ENCODE results near the gene ZNF169.
"Not testable (repeated sequence)": the region's sequence is repeated elsewhere in the genome, so short reads cannot be mapped to it uniquely, and the experiment has no call there.

The ZNF169 gene

GRCh38 chr9:94270009-94270408, 10.9 kb downstream of the ZNF169 start:
- Histone ChIP-seq H3K9me2 (replicated peaks; ENCODE audit: insufficient read depth, low read length) (no peaks in the 10 kb centered on the region), H3K79me2 (ENCODE audit: insufficient read depth, low read length) (peaks cover 90% of the 10 kb centered on the region), H3K9me3 (ENCODE audit: insufficient read depth, low read length) (peaks cover 20% of the 10 kb centered on the region), H3K4me3 (ENCODE audit: insufficient read depth, low read length, poor library complexity, severe bottlenecking) (no peak overlapping the region), H3K27me3 (ENCODE audit: low read length) (no peaks in the 10 kb centered on the region), H3K36me3 (ENCODE audit: low read length) (peaks cover 22% of the 10 kb centered on the region), H2AFZ (ENCODE audit: low read depth, low read length, severe bottlenecking) (no peak overlapping the region), H3K4me2 (ENCODE audit: low read depth, low read length, poor library complexity, severe bottlenecking) (no peak overlapping the region), H3K9ac (ENCODE audit: low read length) (no peak overlapping the region), H3K27ac (ENCODE audit: low read depth, low read length) (no peak overlapping the region), H3F3A (ENCODE audit: insufficient read depth) (no peaks in the 10 kb centered on the region; the same call in 1 of the 2 replicates), H4K20me1 (ENCODE audit: low read depth, low read length) (no peaks in the 10 kb centered on the region)
- TF ChIP-seq EZH2phosphoT487 (conservative IDR thresholded peaks at IDR 0.05; ENCODE audit: low read length) = no peak
- TF ChIP-seq CTCF (IDR thresholded peaks at IDR 0.05; ENCODE audit: insufficient read depth, low read length, poor library complexity, severe bottlenecking) = no peak

- H3K9me3 ChIP-seq (ENCODE audit: insufficient read depth, low read length); H3K4me3 ChIP-seq (ENCODE audit: insufficient read depth, low read length, poor library complexity, severe bottlenecking); H4K20me1 ChIP-seq (ENCODE audit: low read depth, low read length); H2AFZ ChIP-seq (ENCODE audit: low read depth, low read length, severe bottlenecking); H3K9ac ChIP-seq (ENCODE audit: low read length); H3F3A ChIP-seq (ENCODE audit: insufficient read depth); H3K27me3 ChIP-seq (ENCODE audit: low read length); H3K27ac ChIP-seq (ENCODE audit: low read depth, low read length); H3K9me2 ChIP-seq (replicated peaks; ENCODE audit: insufficient read depth, low read length); H3K4me2 ChIP-seq (ENCODE audit: low read depth, low read length, poor library complexity, severe bottlenecking): not testable (repeated sequence)
- Histone ChIP-seq H3K79me2 (ENCODE audit: insufficient read depth, low read length) (peaks cover 51% of the 10 kb centered on the region), H3K36me3 (ENCODE audit: low read length) (peaks cover 17% of the 10 kb centered on the region)
Observed at GRCh38 chr9:94277029-94277428, 17.9 kb downstream of the ZNF169 start.

- H4K20me1 ChIP-seq (ENCODE audit: low read depth, low read length) = no peaks in the 10 kb centered on the region
- H3K4me2 ChIP-seq (ENCODE audit: low read depth, low read length, poor library complexity, severe bottlenecking) = no peak overlapping the region
- H3K36me3 ChIP-seq (ENCODE audit: low read length) = peaks cover 17% of the 10 kb centered on the region
- no peak overlapping the region for H3K4me3 ChIP-seq (ENCODE audit: insufficient read depth, low read length, poor library complexity, severe bottlenecking)
- peaks cover 41% of the 10 kb centered on the region for H3K79me2 ChIP-seq (ENCODE audit: insufficient read depth, low read length)
- no peak overlapping the region for H2AFZ ChIP-seq (ENCODE audit: low read depth, low read length, severe bottlenecking)
- H3K9me2 ChIP-seq (replicated peaks; ENCODE audit: insufficient read depth, low read length) = no peaks in the 10 kb centered on the region
- H3K9ac ChIP-seq (ENCODE audit: low read length) = no peak overlapping the region
- H3K9me3 ChIP-seq (ENCODE audit: insufficient read depth, low read length) = peaks cover 8% of the 10 kb centered on the region; the same call in 1 of the 2 replicates
- H3F3A ChIP-seq (ENCODE audit: insufficient read depth) = no peaks in the 10 kb centered on the region
- no peaks in the 10 kb centered on the region for H3K27me3 ChIP-seq (ENCODE audit: low read length)
- H3K27ac ChIP-seq (ENCODE audit: low read depth, low read length) = no peak overlapping the region
- no peak for TF ChIP-seq EZH2phosphoT487 (conservative IDR thresholded peaks at IDR 0.05; ENCODE audit: low read length)
- TF ChIP-seq CTCF (IDR thresholded peaks at IDR 0.05; ENCODE audit: insufficient read depth, low read length, poor library complexity, severe bottlenecking) = no peak
Observed at GRCh38 chr9:94277885-94278536, 18.9 kb downstream of the ZNF169 start.

GRCh38 chr9:94280409-94280989, 21.4 kb downstream of the ZNF169 start:
- Histone ChIP-seq H3K9ac (ENCODE audit: low read length) (no peak overlapping the region), H3K27ac (ENCODE audit: low read depth, low read length) (no peak overlapping the region), H3K79me2 (ENCODE audit: insufficient read depth, low read length) (peaks cover 18% of the 10 kb centered on the region), H4K20me1 (ENCODE audit: low read depth, low read length) (0 out of 2 replicates have a peak, but pooled peaks cover 2% of the 10 kb centered on the region), H3K36me3 (ENCODE audit: low read length) (peaks cover 19% of the 10 kb centered on the region), H3K9me2 (replicated peaks; ENCODE audit: insufficient read depth, low read length) (no peaks in the 10 kb centered on the region), H3K4me3 (ENCODE audit: insufficient read depth, low read length, poor library complexity, severe bottlenecking) (no peak overlapping the region), H3K27me3 (ENCODE audit: low read length) (no peaks in the 10 kb centered on the region), H2AFZ (ENCODE audit: low read depth, low read length, severe bottlenecking) (no peak overlapping the region), H3K4me2 (ENCODE audit: low read depth, low read length, poor library complexity, severe bottlenecking) (no peak overlapping the region), H3K9me3 (ENCODE audit: insufficient read depth, low read length) (peaks cover 8% of the 10 kb centered on the region; the same call in 1 of the 2 replicates), H3F3A (ENCODE audit: insufficient read depth) (no peaks in the 10 kb centered on the region)
- TF ChIP-seq EZH2phosphoT487 (conservative IDR thresholded peaks at IDR 0.05; ENCODE audit: low read length) (no peak), CTCF (IDR thresholded peaks at IDR 0.05; ENCODE audit: insufficient read depth, low read length, poor library complexity, severe bottlenecking) (no peak)

Measured in SU-DHL-6 (cell line).